Right lobe of liver (tissue), 6 donors: ENCODE results near the gene EXD1. TPM values are rescaled to one million over a fixed set of nuclear protein-coding genes. Genes with fewer than 3 reads are reported as not detected.
A peak's percentile ranks its signal among the peaks of the same experiment; 100 is the strongest.

Source experiments
- ATAC-seq, 4 donors: fragments of 200-7000 bp; cut with Tn5 transposase; one replicate each; pipeline ENCODE4 v1.9.1; 2020; ENCODE audit warnings: mild to moderate bottlenecking in 4 of 4, moderate library complexity in 4 of 4
- DNase-seq, 3 donors: peaks; one replicate each; pipeline ENCODE4 v3.0.0-alpha.2; 2020
- H3K27ac ChIP-seq, 3 donors: fragments of 200-600 bp; one replicate each; pipeline ENCODE4 v1.8.0; 2022
- H3K27me3 ChIP-seq, 2 donors: fragments of 200-600 bp; one replicate each; pipeline ENCODE4 v1.8.0; 2022
- H3K36me3 ChIP-seq, 4 donors: fragments of 200-600 bp; sonication (generic) in 1 of 4; one replicate each; pipeline versions ENCODE4 v1.5.1 to v1.8.0; 2017 to 2022; ENCODE audit warnings: control low read depth in 1 of 4
- H3K4me1 ChIP-seq, 4 donors: fragments of 200-600 bp; sonication (generic) in 1 of 4; one replicate each; pipeline versions ENCODE4 v1.5.1 to v1.8.0; 2017 to 2022; ENCODE audit warnings: control low read depth in 1 of 4
- H3K4me3 ChIP-seq, 3 donors: fragments of 200-600 bp; one replicate each; pipeline ENCODE4 v1.8.0; 2022
- H3K9me3 ChIP-seq, 4 donors: fragments of 200-600 bp; sonication (generic) in 1 of 4; one replicate each; pipeline versions ENCODE4 v1.5.1 to v1.8.0; 2017 to 2022; ENCODE audit warnings: control low read depth in 1 of 4
- POLR2A ChIP-seq: fragments of 450-650 bp; IDR thresholded peaks from one replicate; pipeline ENCODE4 v1.6.1; 2017; ENCODE audit warnings: antibody characterized with exemption, mild to moderate bottlenecking
- WGBS: methylation state at CpG from one replicate; pipeline ENCODE4 v1.1.6; 2018; ENCODE audit warnings: low coverage, low lambda C conversion rate; ENCODE audit not compliant: insufficient coverage; ENCODE audit errors: missing lambda C conversion rate; 5-methylcytosine and 5-hydroxymethylcytosine counted together
- intact Hi-C, 2 donors: fragments of 100-400 bp; cut with DNase I; formaldehyde crosslinking; loops; one replicate each; pipeline versions ENCODE4 v1.11.2 to v1.14.1; 2022
- long read RNA-seq: library from polyadenylated mRNA; unstranded; transcript quantifications from one replicate; pipeline ENCODE4 v2.0.0, GENCODE V29; 2019
- total RNA-seq, 6 experiments: library from RNA; depleted of rRNA in 2 of 6; stranded (reverse); fragments of >200 nt in 2 of 6; fragmentation: NEBNext Ultra II Directional in 3 of 6; extraction: Animal tissue kit (Norgen Biotek cat#: 25700) in 3 of 6; gene quantifications; one replicate each; pipeline versions ENCODE4 v1.1.0 to v1.2.4, GENCODE V29; 2016 to 2023
- TF ChIP-seq, protein P1 (sequence below), 4 donors: fragments of 200-600 bp in 3 of 4; fragments of 450-650 bp in 1 of 4; IDR thresholded peaks; one replicate each; pipeline versions ENCODE4 v1.5.1 to v1.8.0; 2016 to 2022; ENCODE audit warnings: antibody characterized with exemption in 4 of 4, mild to moderate bottlenecking in 2 of 4
- donor health status: DM: no; HTN: yes; CAD: no.
- donor health status: DM: no; HTN: no; CAD: no.
- donor health status: DM: no; HTN: no; CAD: no.
- donor health status: DM: no; HTN: yes; CAD: no.
- donor health status: DM: no; HTN: yes; CAD: no.

EXD1 gene, protein sequence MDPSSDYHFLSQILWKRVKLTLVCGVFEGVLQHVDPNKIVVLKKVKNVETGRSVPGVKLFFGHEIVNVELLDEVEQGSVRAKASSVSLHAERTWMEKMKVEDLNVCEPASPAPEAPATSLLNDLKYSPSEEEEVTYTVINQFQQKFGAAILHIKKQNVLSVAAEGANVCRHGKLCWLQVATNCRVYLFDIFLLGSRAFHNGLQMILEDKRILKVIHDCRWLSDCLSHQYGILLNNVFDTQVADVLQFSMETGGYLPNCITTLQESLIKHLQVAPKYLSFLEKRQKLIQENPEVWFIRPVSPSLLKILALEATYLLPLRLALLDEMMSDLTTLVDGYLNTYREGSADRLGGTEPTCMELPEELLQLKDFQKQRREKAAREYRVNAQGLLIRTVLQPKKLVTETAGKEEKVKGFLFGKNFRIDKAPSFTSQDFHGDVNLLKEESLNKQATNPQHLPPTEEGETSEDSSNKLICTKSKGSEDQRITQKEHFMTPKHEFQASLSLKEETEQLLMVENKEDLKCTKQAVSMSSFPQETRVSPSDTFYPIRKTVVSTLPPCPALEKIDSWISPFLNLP
- total RNA-seq = under 1 TPM in 1 of 6 experiments, not detected in 5; 0.22 TPM
- long read RNA-seq = 0 reads

DNA sequence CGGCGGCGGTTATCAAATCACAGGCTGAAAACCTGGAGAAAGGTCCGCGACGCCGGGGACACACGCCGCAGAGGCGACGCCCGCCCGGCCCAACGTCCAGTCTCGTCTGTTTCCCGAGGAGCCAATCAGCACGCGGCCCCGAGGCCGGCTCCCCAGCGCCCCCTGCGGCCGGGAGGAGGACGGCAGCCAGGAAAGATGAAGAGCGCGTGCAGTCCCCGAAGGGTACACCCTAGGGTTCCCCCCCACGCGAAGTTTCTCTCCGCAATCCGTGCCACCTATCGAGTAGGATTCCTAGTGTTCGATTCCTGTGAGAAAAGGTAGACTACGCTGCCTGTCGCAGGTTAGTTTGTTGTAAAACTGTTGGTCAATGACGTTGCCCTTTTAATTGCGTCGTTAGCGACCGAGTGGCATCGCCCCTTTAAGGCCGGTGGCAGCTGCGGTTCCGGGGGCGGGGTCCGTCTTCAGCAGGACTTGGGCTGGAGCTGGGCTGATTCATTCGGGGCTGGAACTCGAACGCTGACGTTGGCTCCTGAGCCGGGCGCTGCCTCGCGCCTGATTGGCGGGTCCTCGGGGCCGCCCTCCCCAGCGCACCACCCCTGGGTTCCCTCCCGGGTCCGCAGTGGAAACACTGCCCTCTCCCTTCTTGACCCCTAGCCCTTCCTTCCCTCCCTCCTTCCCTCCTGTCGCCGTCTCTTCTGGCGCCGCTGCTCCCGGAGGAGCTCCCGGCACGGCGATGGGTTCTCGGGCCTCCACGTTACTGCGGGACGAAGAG is at the start of gene EXD1, which contains the start of gene CHP1:
TSS of gene EXD1 (minus strand) at position 108 of the 772 bp plus-strand sequence. CDS start 4,182 bp downstream, outside the sequence.
TSS of gene CHP1 (plus strand) at position 619 of the 772 bp plus-strand sequence. CDS start at position 734, 115 bp downstream.
- peaks cover 0 to 23% (median 5%) of the 10 kb centered on the region in 4 donors for H3K4me1 ChIP-seq
- H3K27me3 ChIP-seq = no peaks in the 10 kb centered on the region
- H3K27ac ChIP-seq = peak within 1 kb of the TSS; percentile 88 to 92 (median 90)
- no peaks in the 10 kb centered on the region for H3K36me3 ChIP-seq
- WGBS = 0% methylated on average over 21 of the region's 72 CpGs
- peak; percentile 99 for DNase-seq
- TF ChIP-seq, protein P1, sequence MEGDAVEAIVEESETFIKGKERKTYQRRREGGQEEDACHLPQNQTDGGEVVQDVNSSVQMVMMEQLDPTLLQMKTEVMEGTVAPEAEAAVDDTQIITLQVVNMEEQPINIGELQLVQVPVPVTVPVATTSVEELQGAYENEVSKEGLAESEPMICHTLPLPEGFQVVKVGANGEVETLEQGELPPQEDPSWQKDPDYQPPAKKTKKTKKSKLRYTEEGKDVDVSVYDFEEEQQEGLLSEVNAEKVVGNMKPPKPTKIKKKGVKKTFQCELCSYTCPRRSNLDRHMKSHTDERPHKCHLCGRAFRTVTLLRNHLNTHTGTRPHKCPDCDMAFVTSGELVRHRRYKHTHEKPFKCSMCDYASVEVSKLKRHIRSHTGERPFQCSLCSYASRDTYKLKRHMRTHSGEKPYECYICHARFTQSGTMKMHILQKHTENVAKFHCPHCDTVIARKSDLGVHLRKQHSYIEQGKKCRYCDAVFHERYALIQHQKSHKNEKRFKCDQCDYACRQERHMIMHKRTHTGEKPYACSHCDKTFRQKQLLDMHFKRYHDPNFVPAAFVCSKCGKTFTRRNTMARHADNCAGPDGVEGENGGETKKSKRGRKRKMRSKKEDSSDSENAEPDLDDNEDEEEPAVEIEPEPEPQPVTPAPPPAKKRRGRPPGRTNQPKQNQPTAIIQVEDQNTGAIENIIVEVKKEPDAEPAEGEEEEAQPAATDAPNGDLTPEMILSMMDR (IDR thresholded peaks at IDR 0.05) = peak; percentile 88 to 97 (median 93)
- TF ChIP-seq POLR2A = peak; percentile 84
- peak; percentile 95 to 99 (median 97) for ATAC-seq
- H3K9me3 ChIP-seq = no peaks in the 10 kb centered on the region
- intact Hi-C loops = no loop called here
- peak within 1 kb of the TSS; percentile 76 to 88 (median 77) for H3K4me3 ChIP-seq

DNA sequence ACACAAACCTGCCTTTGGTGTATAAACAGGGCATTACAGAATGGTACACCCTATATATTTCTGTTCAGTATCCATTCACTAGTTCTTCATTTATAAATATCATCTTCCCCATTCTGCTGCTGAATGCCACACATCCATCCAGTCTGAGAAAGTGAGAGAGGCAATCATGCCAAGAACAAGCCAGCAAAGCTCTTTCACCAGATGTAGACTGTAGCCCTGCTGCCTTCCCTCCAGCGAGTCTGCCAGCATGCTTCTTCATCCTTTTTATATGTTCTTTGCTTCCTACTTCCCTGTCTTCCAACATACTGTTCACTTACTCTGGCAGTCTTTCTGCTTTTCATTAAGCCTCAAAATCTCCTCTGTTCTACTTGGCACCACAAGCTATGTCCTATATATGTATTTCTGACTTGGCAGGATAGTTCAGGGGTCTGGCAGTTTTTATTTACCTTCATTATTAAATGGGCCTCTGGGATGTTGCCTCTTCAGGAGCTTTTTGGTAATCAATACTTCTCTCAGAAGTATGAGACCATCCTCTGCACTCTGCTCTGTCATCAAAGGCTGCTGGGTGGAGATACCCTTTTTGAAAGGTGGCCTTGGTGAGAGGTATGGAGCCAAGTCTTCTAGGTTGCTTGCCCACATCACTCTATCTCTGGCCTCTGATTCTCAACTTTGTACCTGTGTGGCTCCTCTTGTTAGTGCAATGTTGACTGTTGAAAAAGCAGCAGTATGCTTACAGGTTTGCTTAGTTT is 49.2 kb upstream of the EXD1 start:
- TF ChIP-seq POLR2A = no peak
- TF ChIP-seq, protein P1 (IDR thresholded peaks at IDR 0.05) = no peak
- H3K9me3 ChIP-seq = no peaks in the 10 kb centered on the region
- no peak overlapping the region for H3K4me3 ChIP-seq
- peak overlapping the region in 1 of 3 donors; percentile 32 for H3K27ac ChIP-seq
- H3K4me1 ChIP-seq = peaks cover 0 to 15% (median 0%) of the 10 kb centered on the region in 4 donors
- intact Hi-C loops = no loop called here
- ATAC-seq = no peak
- no peaks in the 10 kb centered on the region for H3K27me3 ChIP-seq
- H3K36me3 ChIP-seq = peaks cover 0 to 46% (median 19%) of the 10 kb centered on the region in 4 donors
- 100% methylated on average over 1 of the region's 1 CpG for WGBS
- DNase-seq = no peak

DNA sequence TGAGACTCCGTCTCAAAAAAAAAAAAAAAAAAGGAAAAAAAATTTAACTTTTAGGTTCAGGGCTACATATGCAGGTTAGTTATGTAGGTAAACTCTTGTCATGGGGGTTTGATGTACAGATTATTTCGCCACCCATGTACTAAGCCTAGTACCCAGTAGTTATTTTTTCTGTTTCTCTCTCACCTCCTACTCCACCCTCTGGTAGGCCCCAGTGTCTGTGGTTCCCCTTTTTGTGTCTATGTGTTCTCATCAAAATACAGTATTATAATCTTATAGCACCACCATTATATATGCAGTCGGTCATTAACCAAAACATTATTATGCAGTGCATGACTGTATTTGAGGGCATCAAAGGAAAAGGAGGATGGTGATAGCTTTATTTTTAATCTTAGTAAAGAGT is 47.8 kb upstream of the EXD1 start:
- Histone ChIP-seq H3K4me1 (peaks cover 0 to 15% (median 0%) of the 10 kb centered on the region in 4 donors), H3K36me3 (peaks cover 0 to 59% (median 21%) of the 10 kb centered on the region in 4 donors), H3K27me3 (no peaks in the 10 kb centered on the region), H3K9me3 (no peaks in the 10 kb centered on the region), H3K27ac (peak overlapping the region in 1 of 3 donors; percentile 32), H3K4me3 (no peak overlapping the region)
- intact Hi-C loops = no loop called here
- ATAC-seq (no peak), DNase-seq (no peak)
- WGBS = 69% methylated on average over 2 of the region's 3 CpGs
- no peak for TF ChIP-seq POLR2A
- TF ChIP-seq, protein P1 (IDR thresholded peaks at IDR 0.05) = no peak

DNA sequence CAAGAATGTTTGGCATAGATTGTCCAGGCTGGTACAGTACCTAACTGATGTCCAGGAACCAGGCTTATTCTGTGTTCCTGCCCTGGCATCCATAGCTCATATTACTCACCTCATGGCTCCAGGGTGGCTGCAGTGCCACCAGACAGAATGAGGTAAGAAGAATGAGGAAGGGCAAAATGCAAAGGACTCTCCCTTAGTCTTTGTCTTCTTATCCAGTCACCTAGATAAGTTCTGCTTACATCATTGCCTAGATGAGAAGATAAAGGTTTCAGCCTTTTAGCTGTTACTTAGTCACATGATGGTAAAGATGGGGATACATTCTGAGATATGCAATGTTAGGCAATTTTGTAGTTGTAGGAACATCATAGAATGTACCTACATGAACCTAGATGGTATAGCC is 46.3 kb upstream of the EXD1 start:
- peaks cover 0 to 73% (median 31%) of the 10 kb centered on the region in 4 donors for H3K36me3 ChIP-seq
- no peak overlapping the region for H3K4me3 ChIP-seq
- H3K4me1 ChIP-seq = peaks cover 0 to 15% (median 0%) of the 10 kb centered on the region in 4 donors
- TF ChIP-seq, protein P1 (IDR thresholded peaks at IDR 0.05) = no peak
- no peak for TF ChIP-seq POLR2A
- DNase-seq = no peak
- no peaks in the 10 kb centered on the region for H3K9me3 ChIP-seq
- peak in 1 of 4 donors; percentile 43 for ATAC-seq
- no peaks in the 10 kb centered on the region for H3K27me3 ChIP-seq
- intact Hi-C loops = no loop called here
- H3K27ac ChIP-seq = no peak overlapping the region
